GM12878 (cell line): ENCODE data around the gene OR11A1.

Source experiments
- BACH1 ChIP-seq: fragments of 450-650 bp; IDR thresholded peaks from 2 replicates; pipeline ENCODE4 v1.6.1; 2017; ENCODE audit warnings: mild to moderate bottlenecking, borderline replicate concordance
- BRCA1 ChIP-seq: IDR thresholded peaks from 2 replicates; pipeline ENCODE4 v1.6.1; 2011; ENCODE audit warnings: low read depth, low read length, improper control_type of control experiment
- CHD1 ChIP-seq: IDR thresholded peaks from 2 replicates; pipeline ENCODE4 v1.6.1; 2012; ENCODE audit warnings: low read depth, low read length, improper control_type of control experiment
- EGR1 ChIP-seq, 2 experiments: IDR thresholded peaks; 1 replicate in 1 of 2; 2 replicates in 1 of 2; pipeline ENCODE4 v1.6.1; 2011 to 2012; ENCODE audit warnings: low read depth in 2 of 2, low read length in 2 of 2, borderline replicate concordance in 1 of 2, mild to moderate bottlenecking in 1 of 2, moderate library complexity in 1 of 2
- MYC ChIP-seq: IDR thresholded peaks from 2 replicates; pipeline ENCODE4 v1.6.1; 2011; ENCODE audit warnings: mild to moderate bottlenecking, low read length, moderate library complexity, inconsistent platforms; ENCODE audit not compliant: insufficient read depth, insufficient replicate concordance, insufficient read length, severe bottlenecking
- NR2C2 ChIP-seq: IDR thresholded peaks from 2 replicates; pipeline ENCODE4 v1.6.1; 2011; ENCODE audit warnings: borderline replicate concordance, low read depth; ENCODE audit not compliant: control insufficient read depth, insufficient read length
- RBBP5 ChIP-seq: fragments of 200-600 bp; sonication (generic); conservative IDR thresholded peaks from 2 replicates; pipeline ENCODE4 v1.6.1; 2016
- TAF1 ChIP-seq: IDR thresholded peaks from 2 replicates; pipeline ENCODE4 v1.6.1; 2011; ENCODE audit warnings: mild to moderate bottlenecking, low read depth, low read length, borderline replicate concordance
- ZNF274 ChIP-seq: IDR thresholded peaks from one replicate; pipeline ENCODE4 v1.8.0; 2011; ENCODE audit not compliant: insufficient read length, insufficient read depth
- TF ChIP-seq, protein P1 (sequence below), 3 experiments: IDR thresholded peaks in 2 of 3; conservative IDR thresholded peaks in 1 of 3; 2 replicates each; pipeline ENCODE4 v1.5.1; 2011; ENCODE audit warnings: low read depth in 3 of 3, low read length in 3 of 3, mild to moderate bottlenecking in 3 of 3, control low read depth in 2 of 3, moderate library complexity in 2 of 3, inconsistent platforms in 1 of 3, mixed read lengths in 1 of 3; ENCODE audit not compliant: control insufficient read depth in 2 of 3, insufficient read depth in 1 of 3; ENCODE audit errors: extremely low read depth in 1 of 3

GRCh38 chr6:29447670-29448069, 9.2 kb downstream of the OR11A1 start:
- TF ChIP-seq CHD1 (no peak), BRCA1 (no peak), MYC (no peak), BACH1 (no peak), NR2C2 (no peak), RBBP5 (no peak), TAF1 (no peak), ZNF274 (no peak), EGR1 (IDR thresholded peaks at IDR 0.05; ENCODE audit: borderline replicate concordance in 1 of 2, low read depth in 2 of 2, low read length in 2 of 2) (no peak)
- TF ChIP-seq, protein P1, sequence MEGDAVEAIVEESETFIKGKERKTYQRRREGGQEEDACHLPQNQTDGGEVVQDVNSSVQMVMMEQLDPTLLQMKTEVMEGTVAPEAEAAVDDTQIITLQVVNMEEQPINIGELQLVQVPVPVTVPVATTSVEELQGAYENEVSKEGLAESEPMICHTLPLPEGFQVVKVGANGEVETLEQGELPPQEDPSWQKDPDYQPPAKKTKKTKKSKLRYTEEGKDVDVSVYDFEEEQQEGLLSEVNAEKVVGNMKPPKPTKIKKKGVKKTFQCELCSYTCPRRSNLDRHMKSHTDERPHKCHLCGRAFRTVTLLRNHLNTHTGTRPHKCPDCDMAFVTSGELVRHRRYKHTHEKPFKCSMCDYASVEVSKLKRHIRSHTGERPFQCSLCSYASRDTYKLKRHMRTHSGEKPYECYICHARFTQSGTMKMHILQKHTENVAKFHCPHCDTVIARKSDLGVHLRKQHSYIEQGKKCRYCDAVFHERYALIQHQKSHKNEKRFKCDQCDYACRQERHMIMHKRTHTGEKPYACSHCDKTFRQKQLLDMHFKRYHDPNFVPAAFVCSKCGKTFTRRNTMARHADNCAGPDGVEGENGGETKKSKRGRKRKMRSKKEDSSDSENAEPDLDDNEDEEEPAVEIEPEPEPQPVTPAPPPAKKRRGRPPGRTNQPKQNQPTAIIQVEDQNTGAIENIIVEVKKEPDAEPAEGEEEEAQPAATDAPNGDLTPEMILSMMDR (IDR thresholded peaks at IDR 0.05 in 2 of 3, conservative IDR thresholded peaks at IDR 0.05 in 1 of 3; ENCODE audit: control insufficient read depth in 2 of 3, extremely low read depth in 1 of 3, insufficient read depth in 1 of 3, low read depth in 3 of 3, low read length in 3 of 3) = no peak
